ENCODE results near the gene MEST.

DNA sequence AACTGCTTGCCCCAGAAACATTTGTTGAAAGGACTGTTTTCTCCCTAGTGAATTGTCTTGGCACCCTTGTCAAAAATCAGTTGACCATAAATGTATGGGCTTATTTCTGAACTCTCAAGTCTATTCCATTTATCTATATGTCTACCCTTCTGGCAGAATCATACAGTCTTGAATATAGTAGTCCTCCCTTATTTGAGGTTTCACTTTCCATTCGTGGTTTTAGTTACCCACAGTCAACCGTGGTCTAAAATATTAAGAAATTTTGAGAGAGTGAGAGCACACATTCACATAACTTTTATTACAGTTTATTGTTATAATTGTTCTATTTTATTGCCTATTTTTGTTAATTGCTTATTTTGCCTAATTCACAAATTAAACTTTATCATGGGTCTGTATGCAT lies 33.6 kb upstream of the MEST start:
- no peak for TF ChIP-seq CTCF (IDR thresholded peaks at IDR 0.05 in 2 of 3, conservative IDR thresholded peaks at IDR 0.05 in 1 of 3; ENCODE audit: borderline replicate concordance in 1 of 3, insufficient read depth in 1 of 3, low read depth in 2 of 3, low read length in 2 of 3)
- TF ChIP-seq SIN3A (IDR thresholded peaks at IDR 0.05; ENCODE audit: low read depth) = no peak
- TF ChIP-seq ZFX (IDR thresholded peaks at IDR 0.05) = no peak
- TF ChIP-seq JUND (IDR thresholded peaks at IDR 0.05) = no peak
- TF ChIP-seq CEBPB (IDR thresholded peaks at IDR 0.05; ENCODE audit: low read depth) = no peak
- TF ChIP-seq POLR2A (IDR thresholded peaks at IDR 0.05; ENCODE audit: borderline replicate concordance, extremely low read depth, insufficient read depth, insufficient read length) = no peak
- TF ChIP-seq POLR2AphosphoS5 (IDR thresholded peaks at IDR 0.05; ENCODE audit: low read depth, low read length) = no peak
- no peak for TF ChIP-seq RAD21 (IDR thresholded peaks at IDR 0.05; ENCODE audit: low read depth)

Measured in HCT116 (cell line).